GM19468 (cell line): ENCODE measurements around the gene UPF3A.
"Not testable (repeated sequence)": the region's sequence is repeated elsewhere in the genome, so short reads cannot be mapped to it uniquely, and the experiment has no call there.

Experiments
- ATAC-seq: cut with Tn5 transposase; IDR thresholded peaks from one replicate; pipeline ENCODE4 v1.9.1; 2021; ENCODE audit warnings: mild to moderate bottlenecking, moderate library complexity, moderate number of reproducible peaks; ENCODE audit not compliant: unreplicated experiment; ENCODE audit errors: extremely low read depth

The UPF3A gene

DNA sequence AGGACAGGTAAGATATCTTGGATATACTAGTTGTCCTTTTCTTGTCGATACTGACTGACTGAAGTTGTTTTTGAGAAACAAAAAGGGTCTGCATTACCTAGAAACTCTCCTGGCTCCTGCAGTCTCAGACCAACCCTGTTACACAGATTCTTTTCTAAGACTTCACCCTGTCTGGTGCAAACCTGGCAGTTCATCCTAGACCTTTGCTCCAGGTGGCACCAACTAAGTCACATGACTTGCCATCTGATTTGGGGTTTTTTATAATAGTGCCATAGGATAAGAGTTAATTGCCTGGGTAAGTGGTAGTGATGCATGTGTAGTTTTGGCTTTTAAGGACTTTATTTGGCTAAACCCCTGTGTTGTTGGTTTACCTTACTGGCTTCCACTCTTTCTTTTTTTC, 47.2 kb downstream of the UPF3A start:
- no peak for ATAC-seq

DNA sequence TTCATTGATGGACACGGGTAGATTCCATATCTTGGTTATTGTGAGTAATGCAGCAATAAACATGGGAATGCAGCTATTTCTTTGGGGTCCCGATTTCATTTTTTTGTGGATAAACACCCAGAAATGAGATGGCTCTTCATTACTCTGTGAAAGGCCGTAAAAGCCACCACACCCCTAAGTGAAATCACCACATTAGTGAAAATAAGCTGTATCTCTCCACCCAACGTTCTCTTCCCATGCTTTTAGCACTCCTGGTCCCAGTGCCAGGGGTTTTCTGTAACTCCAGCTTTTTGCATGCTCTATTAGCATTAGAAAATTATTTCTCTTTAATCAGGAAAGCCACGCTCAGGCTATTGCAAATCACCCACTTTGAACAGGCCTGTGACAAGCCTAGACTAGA, 48.7 kb downstream of the UPF3A start:
- no peak for ATAC-seq

DNA sequence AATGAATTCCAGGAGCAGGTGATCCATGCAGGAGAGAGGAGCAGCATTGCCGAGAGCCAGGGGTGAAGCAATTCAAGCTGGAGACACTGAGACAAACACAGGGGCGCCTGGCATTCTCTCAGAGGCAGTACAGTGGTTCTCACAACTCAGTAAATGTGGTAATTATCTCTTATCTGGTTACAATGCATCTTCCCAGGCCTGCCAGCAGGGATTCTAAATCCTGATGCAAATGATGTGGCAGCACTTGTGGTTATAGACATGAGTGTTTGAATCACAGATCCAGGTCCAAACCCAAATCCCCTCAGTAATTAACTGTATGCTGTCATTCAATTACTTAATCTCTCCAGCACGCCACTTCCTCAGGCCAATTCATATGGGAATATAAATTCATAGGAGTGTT, 52.5 kb downstream of the UPF3A start:
- ATAC-seq = not testable (repeated sequence)

DNA sequence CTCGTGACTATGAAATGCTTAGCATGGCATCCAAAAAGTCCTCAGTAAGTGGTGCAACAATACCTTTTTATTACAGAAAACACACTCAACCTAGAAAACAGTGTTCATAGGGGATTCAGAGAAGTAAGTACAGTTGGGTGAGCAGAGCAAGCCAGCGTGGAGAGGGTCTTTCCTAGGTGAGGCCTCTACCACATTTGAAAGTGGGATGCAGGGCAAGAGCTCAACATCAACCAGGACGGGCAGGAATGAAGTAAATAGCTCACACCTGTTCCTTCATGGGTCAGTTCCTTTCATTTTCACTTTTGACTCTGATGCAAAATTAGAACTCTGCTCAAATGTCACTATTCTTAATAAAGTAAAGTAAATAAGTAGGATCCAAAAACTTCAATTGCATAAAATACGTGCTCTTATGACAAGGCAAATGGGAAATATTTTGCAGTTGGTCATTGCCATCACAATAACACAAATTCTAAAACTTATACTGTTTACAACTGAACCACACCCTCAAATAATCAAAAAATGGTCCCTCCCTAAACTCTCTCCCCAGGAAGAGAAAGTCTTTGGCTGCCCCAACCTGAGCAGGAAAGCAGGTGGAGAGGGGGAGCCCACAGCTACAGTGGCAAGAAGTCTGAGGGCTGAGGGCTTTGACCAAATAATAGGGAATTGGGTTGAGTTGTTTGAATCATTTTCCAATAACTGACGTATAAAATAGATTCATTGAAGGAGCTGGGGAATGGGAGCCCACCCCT, 53.1 kb downstream of the UPF3A start:
- no peak for ATAC-seq

DNA sequence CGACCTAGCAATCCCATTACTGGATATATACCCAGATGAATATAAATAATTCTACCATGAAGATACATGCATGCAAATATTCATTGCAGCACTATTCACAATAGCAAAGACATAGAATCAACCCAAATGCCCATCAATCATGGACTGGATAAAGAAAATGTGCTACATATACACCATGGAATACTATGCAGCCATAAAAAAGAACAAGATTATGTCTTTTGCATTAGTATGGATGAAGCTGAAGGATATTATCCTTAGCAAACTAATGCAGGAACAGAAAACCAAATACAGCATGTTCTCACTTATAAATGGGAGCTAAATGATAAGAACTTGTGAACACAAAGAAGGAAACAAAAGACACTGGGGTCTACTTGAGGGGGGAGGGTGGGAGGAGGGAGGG, 55.1 kb downstream of the UPF3A start:
- ATAC-seq = not testable (repeated sequence)

DNA sequence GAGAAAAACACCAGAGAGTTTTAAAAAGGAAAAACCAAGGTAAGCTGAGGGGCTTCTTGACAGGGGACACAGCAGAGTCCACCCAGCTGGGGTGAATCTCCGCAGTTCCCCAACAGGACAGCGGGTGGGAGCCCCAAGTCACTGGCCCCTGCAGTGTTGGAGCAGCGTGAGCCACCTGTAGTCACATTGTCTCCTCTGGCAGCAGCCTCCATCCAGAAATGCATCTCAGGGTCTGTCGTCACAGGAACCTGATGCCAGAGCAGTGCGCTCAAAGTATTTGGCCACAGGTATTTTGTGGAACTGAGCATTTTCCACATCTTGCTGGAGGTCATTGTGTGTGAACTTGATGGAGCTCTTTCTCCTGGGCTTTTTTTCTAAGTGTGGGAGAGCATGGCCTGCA, 57.6 kb downstream of the UPF3A start:
- no peak for ATAC-seq

DNA sequence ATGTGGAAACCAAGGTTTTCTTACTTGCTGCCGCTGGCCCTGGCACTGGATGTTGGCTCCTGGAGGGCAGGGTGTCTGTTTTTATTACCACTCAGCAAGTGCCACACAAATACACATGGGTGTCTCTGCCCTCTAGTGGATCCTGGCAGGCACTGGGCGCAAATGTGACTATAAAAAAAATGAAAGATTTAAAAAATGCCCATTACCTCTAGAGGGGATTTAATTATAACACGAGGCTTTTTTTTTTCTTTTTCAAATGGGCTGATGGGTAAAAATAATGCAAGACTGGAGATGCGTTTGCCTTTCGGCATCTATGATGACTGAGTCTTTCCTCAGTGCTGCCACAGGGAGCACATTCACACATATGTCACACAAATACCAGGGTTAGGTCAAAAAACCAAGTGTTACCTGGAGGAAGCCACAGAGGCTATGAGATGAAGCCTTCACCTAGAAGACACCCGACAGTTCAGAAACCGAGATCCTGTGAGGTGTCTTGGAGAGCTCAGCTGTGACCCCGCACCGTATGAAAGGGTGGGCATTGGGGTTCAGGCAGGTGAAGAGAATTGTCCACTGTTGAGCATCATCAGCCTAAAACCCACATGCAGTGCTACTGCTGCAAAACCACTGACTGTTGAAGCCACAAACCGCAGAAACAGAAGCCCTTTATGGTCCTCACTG, 58.6 kb downstream of the UPF3A start:
- ATAC-seq = no peak

DNA sequence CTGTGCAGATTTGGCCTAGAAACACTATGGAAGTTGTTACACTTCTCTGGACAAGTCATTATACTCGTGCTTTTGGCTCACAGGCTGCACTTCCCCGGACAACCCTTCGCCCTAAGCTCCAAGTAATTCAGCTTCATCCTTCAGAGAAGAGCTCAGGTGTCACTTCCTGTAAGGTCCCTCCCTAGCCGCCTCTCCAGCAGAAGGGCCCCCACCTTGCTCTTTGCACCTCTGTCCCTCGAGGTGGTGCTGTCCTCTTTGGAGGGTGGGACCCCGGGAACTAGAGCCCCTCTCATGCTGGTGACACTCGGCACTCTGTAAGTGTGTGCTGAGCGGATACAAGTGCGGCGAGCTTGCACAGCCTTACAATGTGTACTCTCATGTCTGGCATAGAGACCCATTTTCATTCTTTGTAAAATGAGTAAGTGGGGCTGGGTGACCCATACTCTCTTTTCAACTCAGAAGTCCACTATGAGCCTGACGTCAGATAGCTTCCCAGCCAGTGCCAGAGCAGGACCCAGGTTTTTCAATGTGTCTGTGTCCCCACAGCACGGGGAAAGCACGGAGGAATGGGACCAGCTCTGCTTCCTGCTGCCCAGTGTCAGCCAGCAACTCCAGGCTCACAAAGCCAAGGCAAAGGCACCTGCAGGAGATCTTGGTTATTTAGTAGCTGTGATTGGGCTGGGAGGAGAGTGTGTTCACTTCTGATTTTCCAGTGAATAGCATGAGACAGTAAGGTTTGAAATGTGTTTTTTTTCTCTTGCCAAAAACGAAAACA, 59.8 kb downstream of the UPF3A start:
- ATAC-seq = no peak

DNA sequence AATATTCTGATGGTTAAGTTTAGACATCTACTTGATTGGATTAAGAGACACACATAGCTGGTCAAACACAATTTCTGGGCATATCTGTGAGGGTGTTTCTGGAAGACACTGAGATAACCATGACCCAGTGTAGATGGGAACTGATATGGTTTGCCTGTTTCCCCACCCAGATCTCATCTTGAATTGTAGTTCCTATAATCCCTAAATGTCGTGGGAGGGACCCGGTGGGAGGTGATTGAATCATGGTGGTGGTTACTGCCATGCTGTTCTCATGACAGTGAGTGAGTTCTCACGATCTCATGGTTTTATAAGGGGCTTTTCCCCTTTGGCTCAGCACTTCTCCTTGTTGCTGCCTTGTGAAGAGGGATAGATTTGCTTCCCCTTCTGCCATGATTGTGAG, 65.9 kb downstream of the UPF3A start:
- ATAC-seq = not testable (repeated sequence)

DNA sequence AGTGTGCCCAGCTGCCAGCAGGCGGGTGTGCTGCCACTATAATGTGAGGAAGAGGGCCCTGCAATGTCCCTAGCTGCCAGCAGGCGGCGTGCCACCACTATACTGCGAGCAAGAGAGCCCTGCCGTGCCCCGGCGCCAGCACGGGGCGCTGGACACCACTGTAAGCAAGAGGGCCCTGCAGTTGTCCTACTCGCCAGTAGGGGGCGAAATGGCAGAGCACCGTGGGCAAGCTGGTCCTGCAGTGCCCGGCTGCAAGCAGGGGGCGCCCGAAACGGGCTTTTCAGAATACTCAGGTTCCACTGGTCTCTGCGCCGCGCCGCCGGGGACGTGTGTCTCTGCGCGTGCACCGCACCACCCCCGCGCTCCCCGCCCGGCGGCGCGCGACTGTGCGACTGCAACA, 71.4 kb downstream of the UPF3A start:
- not testable (repeated sequence) for ATAC-seq

DNA sequence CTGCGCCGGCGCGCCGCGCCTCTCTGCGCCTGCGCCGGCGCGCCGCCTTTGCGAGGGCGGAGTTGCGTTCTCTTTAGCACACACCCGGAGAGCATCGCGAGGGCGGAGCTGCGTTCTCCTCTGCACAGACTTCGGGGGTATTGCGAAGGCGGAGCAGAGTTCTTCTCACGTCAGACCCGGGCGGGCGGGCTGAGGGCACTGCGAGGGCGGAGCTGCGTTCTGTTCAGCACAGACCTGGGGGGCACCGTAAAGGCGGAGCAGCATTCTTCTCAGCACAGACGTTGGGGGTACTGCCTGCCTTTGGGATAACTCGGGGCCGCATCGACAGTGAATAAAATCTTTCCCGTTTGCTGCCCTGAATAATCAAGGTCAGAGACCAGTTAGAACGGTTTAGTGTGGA, 72.0 kb downstream of the UPF3A start:
- not testable (repeated sequence) for ATAC-seq
